GM12892 (cell line): ENCODE results near the gene PER2.

Experiments
- DNase-seq: peaks from one replicate; pipeline ENCODE4 v3.0.0; 2011; ENCODE audit not compliant: insufficient read length
- FAIRE-seq: peaks from 2 replicates; lab custom pipeline; 2011; peaks lifted over from hg19 to GRCh38; lab: Jason Lieb, UNC
- POLR2A ChIP-seq: IDR thresholded peaks from 2 replicates; pipeline ENCODE4 v1.6.1; 2011; ENCODE audit warnings: low read depth, low read length, control low read depth
- POLR2AphosphoS5 ChIP-seq: IDR thresholded peaks from 2 replicates; pipeline ENCODE4 v1.6.1; 2011; ENCODE audit warnings: low read depth, low read length, control low read depth
- TAF1 ChIP-seq: IDR thresholded peaks from 2 replicates; pipeline ENCODE4 v1.6.1; 2011; ENCODE audit warnings: low read depth, mild to moderate bottlenecking, control low read depth, low read length, borderline replicate concordance

Gene PER2

DNA sequence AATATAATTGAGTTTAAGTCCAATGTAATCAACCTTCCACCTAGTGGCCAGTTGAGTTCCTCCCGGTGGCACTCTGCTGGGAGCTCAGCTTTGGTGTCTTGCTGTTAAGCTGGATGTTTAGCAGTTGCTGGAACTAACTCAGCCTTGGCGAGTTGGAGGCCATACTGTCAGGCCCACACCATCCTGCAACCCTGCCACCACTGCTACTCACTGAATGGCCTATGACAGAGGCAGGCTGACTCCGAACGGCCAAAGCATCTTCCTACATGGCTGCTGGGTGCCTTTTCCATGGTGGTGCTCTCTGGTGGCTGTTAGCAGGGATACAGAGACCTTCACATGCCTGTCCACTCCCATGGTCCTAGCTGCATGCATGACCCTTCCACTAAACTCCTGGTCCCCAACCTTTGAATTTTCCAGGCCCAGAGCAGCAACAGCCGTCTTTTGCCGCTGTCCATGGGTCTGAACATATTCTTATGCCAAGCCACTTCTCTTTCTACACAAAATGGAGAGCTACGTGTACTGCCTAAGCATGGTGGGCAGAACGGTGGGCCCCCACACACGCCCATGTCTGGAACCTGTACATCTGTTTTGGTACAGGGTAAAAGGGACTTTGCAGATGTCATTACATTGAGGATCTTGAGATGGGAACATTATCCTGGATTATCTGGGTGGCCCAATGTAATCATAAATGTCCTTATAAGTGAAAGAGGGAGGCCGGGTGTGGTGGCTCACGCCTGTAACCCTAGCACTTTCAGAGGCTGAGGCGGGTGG, 16.9 kb upstream of the PER2 start:
- FAIRE-seq (no peak), DNase-seq (no peak)
- TF ChIP-seq POLR2AphosphoS5: no peak
- no peak for TF ChIP-seq POLR2A
- no peak for TF ChIP-seq TAF1

GRCh38 chr2:238304116-238304515, 15.7 kb upstream of the PER2 start:
- TF ChIP-seq POLR2AphosphoS5 (no peak), TAF1 (no peak), POLR2A (no peak)
- no peak for DNase-seq
- no peak for FAIRE-seq

DNA sequence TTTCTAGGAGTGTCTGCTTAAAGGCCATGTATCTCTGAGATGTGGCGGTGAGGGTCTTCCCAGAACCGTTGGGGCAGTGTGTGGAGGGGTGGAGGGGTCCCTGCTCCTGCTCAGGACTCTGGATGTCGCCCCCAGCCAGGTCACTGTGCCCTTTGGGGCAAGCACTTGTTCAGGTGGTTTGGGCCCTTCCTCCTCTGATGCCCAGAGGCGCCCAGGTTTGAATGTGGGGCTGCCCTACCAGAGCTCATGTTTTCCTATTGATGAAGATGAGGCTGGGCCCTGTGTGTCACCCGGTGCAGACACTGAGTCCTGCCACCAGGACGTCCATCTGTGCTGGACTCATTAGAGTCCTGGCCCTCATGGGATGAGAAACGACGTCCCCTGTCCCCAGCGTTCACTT, 14.3 kb upstream of the PER2 start:
- DNase-seq (no peak), FAIRE-seq (no peak)
- TF ChIP-seq POLR2A: no peak
- no peak for TF ChIP-seq TAF1
- no peak for TF ChIP-seq POLR2AphosphoS5

DNA sequence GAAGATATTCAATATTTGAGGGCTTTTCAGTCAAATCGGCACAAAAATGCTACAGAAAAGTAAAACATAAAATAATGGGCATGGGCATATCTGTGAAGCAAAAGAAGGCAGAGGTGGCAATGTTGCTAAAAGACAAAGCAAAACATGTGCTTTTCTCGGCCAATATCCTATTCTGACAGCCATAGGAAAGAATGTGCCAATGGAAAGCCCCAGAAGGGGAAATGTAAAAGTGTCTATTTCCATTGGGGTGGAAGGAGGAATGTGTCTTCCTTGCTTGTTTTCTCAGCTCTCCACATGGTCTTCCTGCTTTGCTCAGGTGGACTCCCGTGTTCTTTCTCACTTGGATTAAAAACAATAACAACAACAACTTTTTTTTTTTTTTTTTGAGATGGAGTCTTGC, 13.7 kb upstream of the PER2 start:
- DNase-seq (no peak), FAIRE-seq (no peak)
- TF ChIP-seq POLR2AphosphoS5: no peak
- TF ChIP-seq TAF1: no peak
- TF ChIP-seq POLR2A: no peak

DNA sequence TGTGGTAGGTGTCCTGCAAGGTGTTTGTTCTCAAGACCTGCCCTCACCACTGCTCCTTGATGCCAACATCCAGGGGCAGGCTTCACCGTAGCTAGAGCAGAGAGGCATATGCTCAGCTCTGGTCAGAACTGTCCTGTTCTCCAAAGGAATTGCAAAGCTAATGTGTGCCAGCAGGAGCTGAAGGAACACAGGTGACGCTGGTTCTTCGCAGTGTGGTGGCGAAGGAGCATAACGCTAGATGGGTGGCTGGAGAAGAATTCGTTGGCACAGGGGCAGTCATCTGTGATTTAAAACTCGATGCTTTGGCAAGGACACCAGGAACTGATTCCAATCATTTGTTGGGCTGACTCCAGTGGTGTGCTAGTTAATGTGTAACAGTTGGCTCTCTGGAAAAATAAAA, 11.4 kb upstream of the PER2 start:
- FAIRE-seq: no peak
- no peak for DNase-seq
- no peak for TF ChIP-seq POLR2AphosphoS5
- no peak for TF ChIP-seq TAF1
- no peak for TF ChIP-seq POLR2A

- no peak for TF ChIP-seq POLR2AphosphoS5
- TF ChIP-seq TAF1: no peak
- no peak for TF ChIP-seq POLR2A
- DNase-seq (no peak), FAIRE-seq (no peak)
Measured at GRCh38 chr2:238296638-238297457, 8.4 kb upstream of the PER2 start.

DNA sequence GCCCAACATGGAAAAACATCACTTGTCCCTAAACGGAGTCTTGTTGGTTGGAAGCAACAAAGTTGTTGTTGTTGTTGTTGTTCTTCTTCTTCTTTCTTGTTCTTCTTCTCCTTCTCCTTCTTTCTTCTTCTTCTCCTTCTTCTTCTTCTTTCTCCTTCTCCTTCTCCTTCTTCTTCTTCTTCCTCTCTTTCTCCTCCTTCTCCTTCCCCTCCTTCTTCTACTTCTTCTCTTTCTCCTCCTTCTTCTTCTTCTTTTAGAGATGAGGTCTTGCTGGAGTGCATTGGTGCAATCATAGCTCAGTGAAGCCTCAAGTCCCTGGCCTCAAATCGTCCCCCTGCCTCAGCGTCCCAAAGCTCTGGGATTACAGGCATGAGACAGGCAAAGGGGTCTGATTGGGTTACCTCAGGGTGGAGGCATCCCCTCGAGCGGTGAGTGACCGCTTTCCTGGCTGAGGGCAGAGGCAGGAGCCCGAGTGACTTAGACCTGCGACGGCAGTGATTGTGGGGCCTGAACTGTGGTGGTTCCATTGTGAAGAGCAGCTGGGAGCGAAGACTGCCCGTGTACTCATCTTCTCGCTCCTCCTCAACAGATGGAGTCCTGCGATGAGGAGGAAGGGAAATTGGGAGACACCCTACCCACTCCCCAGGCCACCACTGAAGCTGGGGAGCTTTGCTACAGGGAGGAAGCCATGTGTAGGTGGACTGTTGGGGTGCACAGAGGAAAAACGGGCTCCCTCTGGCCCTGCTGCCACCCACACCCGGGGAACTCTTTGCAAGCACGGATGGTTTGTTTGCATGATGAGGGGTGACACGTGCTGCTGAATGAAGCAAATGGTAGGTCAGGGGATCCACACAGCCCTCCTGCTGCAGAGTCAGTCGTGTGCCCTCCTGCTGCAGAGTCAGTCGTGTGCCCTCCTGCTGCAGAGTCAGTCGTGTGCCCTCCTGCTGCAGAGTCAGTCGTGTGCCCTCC, 7.0 kb upstream of the PER2 start:
- DNase-seq: no peak
- no peak for FAIRE-seq
- TF ChIP-seq POLR2AphosphoS5: no peak

GRCh38 chr2:238294393-238295143, 6.2 kb upstream of the PER2 start:
- FAIRE-seq: no peak
- DNase-seq: no peak
- TF ChIP-seq TAF1 (no peak), POLR2AphosphoS5 (no peak), POLR2A (no peak)

DNA sequence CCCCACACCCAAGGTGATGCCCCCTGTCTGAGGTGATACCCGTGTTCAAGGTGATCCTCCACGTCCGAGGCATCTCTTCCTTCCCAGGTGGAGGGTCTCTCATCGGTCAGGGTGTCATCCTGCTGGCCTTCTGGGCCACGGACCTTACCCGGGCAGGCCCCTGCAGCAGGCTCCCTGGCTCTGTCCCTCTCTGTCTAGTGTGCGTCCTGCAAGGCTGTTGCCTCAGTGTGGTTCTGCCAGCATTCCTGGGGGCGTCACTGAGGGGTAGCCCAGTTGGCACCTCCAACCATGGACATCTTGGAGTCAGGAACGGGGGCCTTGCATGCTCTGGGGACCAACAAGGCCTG, 5.6 kb upstream of the PER2 start:
- TF ChIP-seq POLR2A: no peak
- TF ChIP-seq TAF1: no peak
- no peak for TF ChIP-seq POLR2AphosphoS5
- DNase-seq (no peak), FAIRE-seq (no peak)

DNA sequence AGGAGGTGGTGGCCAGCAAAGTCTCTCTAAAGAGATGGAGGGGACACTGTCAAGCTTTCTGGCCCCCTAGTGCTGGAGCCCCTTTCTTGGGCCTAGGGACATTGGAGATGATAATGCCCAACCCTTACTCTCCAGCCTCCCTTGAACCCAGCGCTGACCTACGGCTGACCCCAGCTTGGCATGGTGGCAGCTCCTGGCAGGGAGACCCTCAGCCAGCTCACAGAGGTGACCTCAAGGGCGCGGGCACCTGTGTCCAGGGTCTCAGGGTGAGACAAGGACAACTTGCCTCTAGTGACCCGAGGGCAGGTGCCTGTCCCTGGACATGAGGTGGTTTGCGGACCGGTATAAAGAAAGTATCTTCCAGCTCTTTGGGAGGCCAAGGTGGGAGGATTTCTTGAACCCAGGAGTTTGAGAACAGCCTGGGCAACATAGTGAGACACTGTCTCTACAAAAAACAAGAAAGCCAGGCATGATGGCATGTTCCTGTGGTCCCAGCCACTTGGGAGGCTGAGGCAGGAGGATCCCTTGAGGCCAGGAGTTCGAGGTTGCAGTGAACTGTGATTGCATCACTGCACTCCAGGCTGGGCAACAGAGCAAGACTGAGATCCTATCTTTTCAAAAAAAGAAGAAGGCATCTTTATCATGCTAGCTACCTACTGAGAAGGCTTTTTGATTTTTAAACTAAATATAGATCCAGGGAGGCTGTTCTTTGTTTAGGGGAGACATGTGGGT, 3.3 kb upstream of the PER2 start:
- DNase-seq (no peak), FAIRE-seq (no peak)
- TF ChIP-seq TAF1: no peak
- TF ChIP-seq POLR2AphosphoS5: no peak
- TF ChIP-seq POLR2A: no peak
